MCF 10A (cell line): ENCODE measurements around the gene CAV1. TPM values are rescaled to one million over a fixed set of nuclear protein-coding genes. Genes with fewer than 3 reads are reported as not detected.
"Not testable (repeated sequence)": the region's sequence is repeated elsewhere in the genome, so short reads cannot be mapped to it uniquely, and the experiment has no call there.

Source experiments
- BruUV-seq: library from RNA; stranded (reverse); fragments of 400-500 nt; replicated peaks from 2 replicates; lab custom pipeline; 2021; lab: Mats Ljungman, UMichigan
- CTCF ChIA-PET: fragments of 300-600 bp; sonication (Branson Sonifier 250); formaldehyde crosslinking; extraction: SDS; loops from one replicate; lab custom pipeline; 2021; ENCODE audit warnings: antibody characterized with exemption, inconsistent platforms; lab: Yijun Ruan, JAX
- POLR2A ChIA-PET: fragments of 300-600, 350-650 bp; sonication (Branson Sonifier 250); formaldehyde crosslinking; extraction: SDS; loops from one replicate; lab custom pipeline; 2020; ENCODE audit warnings: antibody characterized with exemption, inconsistent platforms; lab: Yijun Ruan, JAX
- DNase-seq: peaks from one replicate; pipeline ENCODE4 v3.0.0-alpha.2; 2018; ENCODE audit not compliant: unreplicated experiment
- H3K27ac Mint-ChIP-seq: one replicate; pipeline ENCODE4 v1.8.0; 2022; ENCODE audit warnings: mild to moderate bottlenecking, low read depth, mixed read lengths; ENCODE audit not compliant: unreplicated experiment
- H3K27me3 Mint-ChIP-seq: one replicate; pipeline ENCODE4 v1.8.0; 2022; ENCODE audit warnings: mixed read lengths; ENCODE audit not compliant: insufficient read depth, unreplicated experiment
- H3K36me3 Mint-ChIP-seq: one replicate; pipeline ENCODE4 v1.8.0; 2022; ENCODE audit warnings: mild to moderate bottlenecking, moderate library complexity, mixed read lengths; ENCODE audit not compliant: insufficient read depth, unreplicated experiment
- H3K4me1 Mint-ChIP-seq: one replicate; pipeline ENCODE4 v1.8.0; 2022; ENCODE audit warnings: mixed read lengths; ENCODE audit not compliant: insufficient read depth, unreplicated experiment
- H3K4me3 Mint-ChIP-seq: one replicate; pipeline ENCODE4 v1.8.0; 2022; ENCODE audit warnings: mild to moderate bottlenecking, moderate library complexity, mixed read lengths; ENCODE audit not compliant: unreplicated experiment
- H3K9me3 Mint-ChIP-seq: one replicate; pipeline ENCODE4 v1.8.0; 2022; ENCODE audit warnings: mixed read lengths; ENCODE audit not compliant: unreplicated experiment
- intact Hi-C: fragments of 100-400 bp; cut with micrococcal nuclease; formaldehyde crosslinking; loops from 2 replicates; pipeline ENCODE4 v1.14.1; 2022
- total RNA-seq: library from RNA; stranded (reverse); gene quantifications from 2 replicates; pipeline ENCODE4 v1.2.3, GENCODE V29; 2022
- TF ChIP-seq, protein P1 (sequence below): fragments of 200-600 bp; IDR thresholded peaks from one replicate; pipeline ENCODE4 v1.8.0; 2022; ENCODE audit warnings: antibody characterized with exemption, mild to moderate bottlenecking; ENCODE audit not compliant: unreplicated experiment

Gene CAV1
- total RNA-seq, 1 experiment from 2014 or later = 267 TPM

DNA sequence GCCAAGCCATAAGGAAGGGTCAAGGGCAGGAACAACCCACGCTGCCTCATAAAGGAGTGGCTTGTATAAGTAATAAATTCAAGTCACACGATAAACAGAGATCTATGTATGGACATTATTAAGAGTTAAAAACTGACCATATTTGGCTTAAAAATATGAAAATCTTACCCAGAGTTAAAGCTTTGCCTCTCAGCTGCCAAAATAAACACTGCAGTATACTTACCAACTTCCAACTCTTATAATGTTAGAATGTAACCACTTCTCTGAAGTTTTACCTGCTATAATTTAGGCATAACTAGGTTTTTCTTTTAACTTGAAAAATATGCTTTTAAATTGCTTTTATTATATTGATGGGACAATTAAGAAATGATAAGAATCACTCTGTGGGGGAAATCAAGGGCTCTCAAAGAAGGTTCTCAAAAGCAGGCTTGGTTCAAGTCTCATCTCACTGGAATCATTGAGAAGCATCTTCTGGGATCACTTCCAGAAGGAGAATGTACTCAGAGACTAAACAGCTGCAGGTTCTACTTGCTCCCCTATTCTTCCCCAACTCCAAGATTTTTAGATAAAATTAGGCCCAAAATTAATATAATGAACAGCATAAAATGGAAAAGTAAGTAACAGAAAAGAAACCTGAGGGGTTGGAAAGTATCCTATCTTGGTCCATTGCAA lies 41.4 kb upstream of the CAV1 start:
- CTCF ChIA-PET = interaction anchor here (0.5 to 1.7 kb wide), 4 partner anchors 12 to 199 kb away, joined by 3 to 5 read pairs (median 3); no protein-coding TSS in a partner anchor
- no peaks in the 10 kb centered on the region for H3K36me3 Mint-ChIP-seq
- intact Hi-C loops = no loop called here
- no peaks in the 10 kb centered on the region for H3K4me1 Mint-ChIP-seq
- no peak overlapping the region for H3K27ac Mint-ChIP-seq
- TF ChIP-seq, protein P1, sequence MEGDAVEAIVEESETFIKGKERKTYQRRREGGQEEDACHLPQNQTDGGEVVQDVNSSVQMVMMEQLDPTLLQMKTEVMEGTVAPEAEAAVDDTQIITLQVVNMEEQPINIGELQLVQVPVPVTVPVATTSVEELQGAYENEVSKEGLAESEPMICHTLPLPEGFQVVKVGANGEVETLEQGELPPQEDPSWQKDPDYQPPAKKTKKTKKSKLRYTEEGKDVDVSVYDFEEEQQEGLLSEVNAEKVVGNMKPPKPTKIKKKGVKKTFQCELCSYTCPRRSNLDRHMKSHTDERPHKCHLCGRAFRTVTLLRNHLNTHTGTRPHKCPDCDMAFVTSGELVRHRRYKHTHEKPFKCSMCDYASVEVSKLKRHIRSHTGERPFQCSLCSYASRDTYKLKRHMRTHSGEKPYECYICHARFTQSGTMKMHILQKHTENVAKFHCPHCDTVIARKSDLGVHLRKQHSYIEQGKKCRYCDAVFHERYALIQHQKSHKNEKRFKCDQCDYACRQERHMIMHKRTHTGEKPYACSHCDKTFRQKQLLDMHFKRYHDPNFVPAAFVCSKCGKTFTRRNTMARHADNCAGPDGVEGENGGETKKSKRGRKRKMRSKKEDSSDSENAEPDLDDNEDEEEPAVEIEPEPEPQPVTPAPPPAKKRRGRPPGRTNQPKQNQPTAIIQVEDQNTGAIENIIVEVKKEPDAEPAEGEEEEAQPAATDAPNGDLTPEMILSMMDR = no peak
- POLR2A ChIA-PET = interaction anchor here (0.7 to 1.0 kb wide), 2 partner anchors 16 to 39 kb away, joined by 3 read pairs; no protein-coding TSS in a partner anchor
- H3K27me3 Mint-ChIP-seq = no peaks in the 10 kb centered on the region
- no peak overlapping the region for H3K4me3 Mint-ChIP-seq
- no TSS peak for BruUV-seq
- no peaks in the 10 kb centered on the region for H3K9me3 Mint-ChIP-seq
- DNase-seq = no peak

DNA sequence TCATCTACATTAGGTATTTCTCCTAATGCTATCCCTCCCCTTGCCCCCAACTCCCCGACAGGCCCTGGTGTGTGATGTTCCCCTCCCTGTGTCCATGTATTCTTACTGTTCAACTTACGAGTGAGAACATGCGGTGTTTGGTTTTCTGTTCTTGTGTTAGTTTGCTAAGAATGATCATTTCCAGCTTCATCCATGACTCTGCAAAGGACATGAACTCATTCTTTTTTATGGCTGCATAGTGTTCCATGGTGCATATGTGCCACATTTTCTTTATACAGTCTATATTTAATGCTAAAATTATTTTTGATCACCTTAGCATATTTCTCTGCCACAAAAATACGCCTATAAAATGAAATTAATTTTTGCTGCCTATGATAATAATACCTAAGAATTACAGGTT lies 40.4 kb upstream of the CAV1 start:
- H3K4me3 Mint-ChIP-seq, H3K36me3 Mint-ChIP-seq, H3K27ac Mint-ChIP-seq, POLR2A ChIA-PET, H3K4me1 Mint-ChIP-seq, BruUV-seq, H3K27me3 Mint-ChIP-seq, H3K9me3 Mint-ChIP-seq, DNase-seq, intact Hi-C loops: not testable (repeated sequence)
- CTCF ChIA-PET = interaction anchor here (1.1 to 1.4 kb wide), 4 partner anchors 18 to 200 kb away, joined by 3 to 6 read pairs (median 3); no protein-coding TSS in a partner anchor

DNA sequence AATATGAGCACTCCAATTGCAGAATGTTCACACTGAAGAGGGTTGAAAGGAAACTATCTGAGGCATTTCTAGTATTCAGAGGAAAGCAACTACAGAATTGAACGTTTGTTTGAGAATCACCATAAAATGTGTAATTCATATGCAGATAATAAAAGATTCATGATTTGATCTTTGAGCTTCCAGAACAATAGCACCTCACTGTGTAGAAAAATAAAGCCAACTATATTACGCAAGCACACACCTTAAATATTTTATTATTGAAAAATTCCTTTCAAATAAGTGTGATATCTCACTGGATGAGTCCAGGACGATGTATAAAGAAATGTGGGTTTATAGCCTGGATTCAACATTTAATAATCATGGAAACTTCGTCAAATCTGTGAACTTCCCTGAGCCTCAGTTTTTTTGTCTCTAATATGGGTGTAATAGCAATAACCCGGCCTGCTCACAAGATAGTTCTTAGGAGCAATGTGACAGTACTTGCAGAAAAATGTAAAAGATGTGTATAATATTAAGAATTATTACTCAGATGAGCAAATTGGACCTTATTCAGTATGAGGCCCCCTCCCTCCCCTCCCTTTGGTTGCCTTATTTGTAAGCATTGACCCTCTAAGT lies 36.8 kb upstream of the CAV1 start:
- no peak for DNase-seq
- Mint-ChIP-seq H3K27ac (no peak overlapping the region), H3K36me3 (no peaks in the 10 kb centered on the region), H3K4me1 (peaks cover 4% of the 10 kb centered on the region), H3K27me3 (no peaks in the 10 kb centered on the region), H3K9me3 (no peaks in the 10 kb centered on the region), H3K4me3 (no peak overlapping the region)
- no TSS peak for BruUV-seq
- ChIA-PET POLR2A (interaction anchor here (0.6 to 2.4 kb wide), 2 partner anchors 25 to 229 kb away, joined by 5 to 10 read pairs; no protein-coding TSS in a partner anchor), CTCF (interaction anchor here (1.2 to 1.9 kb wide), 3 partner anchors 38 to 229 kb away, joined by 3 to 7 read pairs (median 4); no protein-coding TSS in a partner anchor)
- TF ChIP-seq, protein P1 = no peak
- intact Hi-C loops = no loop called here

DNA sequence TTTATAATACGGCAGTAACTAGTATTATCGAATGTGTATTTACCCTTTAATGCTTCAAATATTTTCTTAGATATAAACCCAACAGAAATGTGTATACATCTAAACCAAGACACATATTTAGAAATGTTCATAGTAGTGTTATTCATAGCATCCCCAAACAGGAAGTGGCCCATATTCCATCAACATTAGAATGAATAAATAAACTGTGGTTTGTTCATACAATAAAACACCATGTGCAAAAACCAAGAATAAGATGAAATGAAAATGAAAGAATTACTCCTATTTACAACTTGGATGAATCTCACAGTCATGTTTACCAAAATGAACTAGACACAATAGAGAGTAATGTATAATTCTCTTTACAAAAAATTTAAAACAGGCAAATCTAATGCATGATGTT lies 34.5 kb upstream of the CAV1 start:
- Mint-ChIP-seq H3K4me1 (peaks cover 4% of the 10 kb centered on the region), H3K9me3 (no peaks in the 10 kb centered on the region), H3K27ac (no peak overlapping the region), H3K27me3 (no peaks in the 10 kb centered on the region), H3K4me3 (no peak overlapping the region), H3K36me3 (no peaks in the 10 kb centered on the region)
- POLR2A ChIA-PET = no interaction called here
- intact Hi-C loops = no loop called here
- CTCF ChIA-PET = no interaction called here
- TF ChIP-seq, protein P1 = no peak
- no peak for DNase-seq
- BruUV-seq = no TSS peak
